ENCODE results near the gene SCRT2. TPM values are rescaled to one million over a fixed set of nuclear protein-coding genes. Genes with fewer than 3 reads are reported as not detected.

SCRT2 gene
- total and polyA plus RNA-seq, 2 of the 8 experiments (the other 6 are each of a cell fraction or from before 2014, with no cell fraction given) = 0.12 to 0.34 TPM

DNA sequence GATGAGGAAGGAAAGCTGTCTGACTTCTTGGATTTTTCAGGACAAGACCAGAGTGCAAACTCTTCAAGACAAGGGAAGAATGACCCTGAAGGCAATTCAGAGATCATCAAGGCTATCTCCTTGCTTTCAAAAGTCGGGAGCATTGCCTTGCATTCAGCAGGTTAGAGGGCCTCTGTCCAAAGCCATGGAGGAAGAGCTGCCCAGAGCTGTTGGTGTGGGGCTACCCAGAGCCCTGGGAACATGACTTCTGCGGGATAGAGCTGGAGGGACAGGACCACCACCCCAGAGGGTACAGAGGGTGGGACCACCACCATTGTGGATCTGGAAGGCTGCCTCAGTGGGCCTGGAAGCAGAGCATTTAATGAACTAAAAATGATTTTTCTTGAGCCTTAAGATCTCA is 17.4 kb downstream of the SCRT2 start:
- ChIA-PET CTCF (ENCODE audit: partially characterized antibody) (interaction anchor here (0.6 to 1.2 kb wide), 6 partner anchors 9 to 81 kb away, joined by 3 to 9 read pairs (median 3); no protein-coding TSS in a partner anchor), POLR2A (ENCODE audit: partially characterized antibody) (interaction anchor here (1.5 kb wide), 2 partner anchors 9 to 133 kb away, joined by 3 to 6 read pairs; no protein-coding TSS in a partner anchor)
- Histone ChIP-seq H3K27me3 (replicated peaks in 1 of 4; ENCODE audit: control insufficient read depth in 3 of 4, extremely low read depth in 1 of 4, insufficient read depth in 3 of 4, low read length in 3 of 4) (peaks cover 2 to 22% (median 12%) of the 10 kb centered on the region in 4 experiments), H4K91ac (replicated peaks; ENCODE audit: insufficient read length, low read length) (peak overlapping the region; percentile 4), H3K4ac (replicated peaks; ENCODE audit: insufficient read length, low read depth, low read length) (no peak overlapping the region), H2BK5ac (ENCODE audit: low read depth, low read length) (peak overlapping the region; percentile 84), H3K4me2 (ENCODE audit: insufficient read depth in 1 of 2, low read depth in 2 of 2, low read length in 2 of 2) (peak overlapping the region; percentile 50 to 66; a peak in 3 of 4 replicates), H2BK120ac (replicated peaks; ENCODE audit: low read depth, low read length) (peak overlapping the region; percentile 30), H4K8ac (ENCODE audit: extremely low read depth, insufficient read depth, low read length) (peak overlapping the region; percentile 16; the same call in 1 of the 2 replicates), H2AFZ (ENCODE audit: low read length) (no peak overlapping the region), H3K9me3 (ENCODE audit: insufficient read depth in 2 of 2, low read depth in 1 of 2, low read length in 1 of 2) (no peaks in the 10 kb centered on the region), H2BK20ac (ENCODE audit: low read length) (peak overlapping the region; percentile 92), H3K18ac (ENCODE audit: extremely low read depth, low read length) (peak overlapping the region; percentile 65), H2AK5ac (ENCODE audit: low read depth, low read length) (peak overlapping the region; percentile 98), H3K14ac (ENCODE audit: insufficient read length) (no peak overlapping the region), H3K23me2 (ENCODE audit: low read depth, low read length) (peaks cover 5% of the 10 kb centered on the region; the same call in 1 of the 2 replicates), H3K56ac (replicated peaks; ENCODE audit: insufficient read length, low read depth, low read length) (no peak overlapping the region), H2BK15ac (ENCODE audit: low read length) (no peak overlapping the region), H3K9ac (replicated peaks in 1 of 4; ENCODE audit: extremely low read depth in 1 of 4, low read depth in 3 of 4, low read length in 3 of 4) (peak overlapping the region in 1 of 4 experiments; percentile 0; a peak in 1 of 7 replicates), H3K36me3 (ENCODE audit: control insufficient read depth in 2 of 4, insufficient read depth in 4 of 4, low read length in 3 of 4) (no peaks in the 10 kb centered on the region), H4K20me1 (replicated peaks in 1 of 2; ENCODE audit: control insufficient read depth in 1 of 2, insufficient read depth in 2 of 2, low read length in 2 of 2) (no peaks in the 10 kb centered on the region), H3K79me2 (ENCODE audit: control insufficient read depth in 1 of 2, insufficient read depth in 2 of 2, low read length in 2 of 2) (no peaks in the 10 kb centered on the region), H3K4me3 (ENCODE audit: extremely low read depth in 1 of 4, insufficient read depth in 2 of 4, low read depth in 3 of 4, low read length in 4 of 4) (peak overlapping the region in 1 of 4 experiments; percentile 29; a peak in 1 of 8 replicates), H3K27ac (ENCODE audit: low read depth, low read length) (peak overlapping the region; percentile 41; the same call in 1 of the 2 replicates), H3K4me1 (replicated peaks in 1 of 4; ENCODE audit: control insufficient read depth in 3 of 4, insufficient read depth in 4 of 4, low read length in 3 of 4) (peaks cover 26 to 41% (median 34%) of the 10 kb centered on the region in 4 experiments), H4K5ac (ENCODE audit: insufficient read length, low read depth, low read length) (peak overlapping the region; percentile 13), H2BK12ac (ENCODE audit: low read depth, low read length) (peak overlapping the region; percentile 84), H3K23ac (ENCODE audit: insufficient read length) (no peak overlapping the region), H3K79me1 (ENCODE audit: low read depth, low read length) (no peaks in the 10 kb centered on the region)
- TF ChIP-seq RAD21 (IDR thresholded peaks at IDR 0.05 in 1 of 2, conservative IDR thresholded peaks at IDR 0.05 in 1 of 2; ENCODE audit: low read depth in 2 of 2, low read length in 2 of 2) (no peak), BRCA1 (IDR thresholded peaks at IDR 0.05; ENCODE audit: low read depth, low read length) (no peak), YY1 (IDR thresholded peaks at IDR 0.05; ENCODE audit: low read depth, low read length) (no peak), TCF12 (IDR thresholded peaks at IDR 0.05; ENCODE audit: low read depth, low read length) (no peak), TEAD4 (IDR thresholded peaks at IDR 0.05; ENCODE audit: low read depth, low read length) (no peak), JUN (IDR thresholded peaks at IDR 0.05; ENCODE audit: low read depth, low read length) (no peak), CBX5 (IDR thresholded peaks at IDR 0.05; ENCODE audit: low read depth, low read length) (no peak), CBX8 (IDR thresholded peaks at IDR 0.05; ENCODE audit: borderline replicate concordance, low read depth, low read length) (no peak), SP1 (IDR thresholded peaks at IDR 0.05; ENCODE audit: low read depth, low read length) (no peak), RBBP5 (IDR thresholded peaks at IDR 0.05; ENCODE audit: borderline replicate concordance, low read depth, low read length) (no peak), FOSL1 (IDR thresholded peaks at IDR 0.05; ENCODE audit: insufficient read depth, low read depth, low read length) (no peak)
- 29% methylated on average over 2 of the region's 2 CpGs; no CpG with 5 or more reads in 1 of the 2 experiments for WGBS, 2 experiments (ENCODE audit: extremely low coverage in 1 of 2, insufficient coverage in 1 of 2, insufficient read length in 1 of 2, insufficient replicate concordance in 2 of 2, low coverage in 1 of 2, low lambda C conversion rate in 2 of 2, missing lambda C conversion rate in 1 of 2)
- DNase-seq (ENCODE audit: low read depth in 1 of 2, low spot score in 2 of 2) (no peak), FAIRE-seq (no peak)
